Measurements from ENCODE around the gene PRKN. TPM values are rescaled to one million over a fixed set of nuclear protein-coding genes. Genes with fewer than 3 reads are reported as not detected.

The PRKN gene
- polyA plus RNA-seq, 1 donor from 2014 or later = 1.2 TPM

DNA sequence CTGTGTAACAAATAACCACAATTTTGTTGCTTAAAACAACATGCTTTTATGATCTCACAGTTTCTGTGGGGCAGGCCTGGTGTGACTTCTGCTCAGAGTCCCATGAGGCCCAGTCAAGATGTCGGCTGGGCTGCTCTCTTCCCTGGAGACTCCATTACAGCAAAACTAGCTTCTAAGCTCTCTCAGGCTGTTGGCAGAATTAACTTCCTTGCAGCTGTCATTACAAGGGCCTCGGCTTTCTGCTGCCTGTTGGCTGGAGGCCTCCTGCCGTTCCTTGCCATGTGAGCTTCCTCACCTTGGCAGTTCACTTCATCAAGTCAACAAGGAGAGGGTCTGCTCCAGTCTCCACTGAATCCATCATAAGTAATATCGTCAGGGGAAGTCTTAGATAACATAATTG lies 659.2 kb downstream of the PRKN start:
- Histone ChIP-seq H3K36me3 (ENCODE audit: insufficient read depth, low read length) (no peaks in the 10 kb centered on the region), H3K9me3 (ENCODE audit: low read length) (no peaks in the 10 kb centered on the region), H3K9ac (ENCODE audit: low read length) (no peak overlapping the region), H3K4me3 (ENCODE audit: low read length) (no peak overlapping the region), H4K20me1 (ENCODE audit: insufficient read depth) (no peaks in the 10 kb centered on the region), H3K27me3 (ENCODE audit: insufficient read depth, low read depth, low read length) (no peaks in the 10 kb centered on the region), H3K79me2 (replicated peaks; ENCODE audit: insufficient read depth, low read length) (no peaks in the 10 kb centered on the region), H3K9me2 (ENCODE audit: insufficient read depth, low read length) (no peaks in the 10 kb centered on the region), H3K4me2 (ENCODE audit: low read length) (no peak overlapping the region), H3F3A (ENCODE audit: insufficient read depth, low read length, poor library complexity, severe bottlenecking) (no peaks in the 10 kb centered on the region), H2AFZ (ENCODE audit: low read depth, low read length) (no peak overlapping the region), H3K27ac (ENCODE audit: low read length) (no peak overlapping the region)
- TF ChIP-seq EP300 (conservative IDR thresholded peaks at IDR 0.05; ENCODE audit: poor library complexity, severe bottlenecking) = peak; percentile 31
- TF ChIP-seq, protein P1, sequence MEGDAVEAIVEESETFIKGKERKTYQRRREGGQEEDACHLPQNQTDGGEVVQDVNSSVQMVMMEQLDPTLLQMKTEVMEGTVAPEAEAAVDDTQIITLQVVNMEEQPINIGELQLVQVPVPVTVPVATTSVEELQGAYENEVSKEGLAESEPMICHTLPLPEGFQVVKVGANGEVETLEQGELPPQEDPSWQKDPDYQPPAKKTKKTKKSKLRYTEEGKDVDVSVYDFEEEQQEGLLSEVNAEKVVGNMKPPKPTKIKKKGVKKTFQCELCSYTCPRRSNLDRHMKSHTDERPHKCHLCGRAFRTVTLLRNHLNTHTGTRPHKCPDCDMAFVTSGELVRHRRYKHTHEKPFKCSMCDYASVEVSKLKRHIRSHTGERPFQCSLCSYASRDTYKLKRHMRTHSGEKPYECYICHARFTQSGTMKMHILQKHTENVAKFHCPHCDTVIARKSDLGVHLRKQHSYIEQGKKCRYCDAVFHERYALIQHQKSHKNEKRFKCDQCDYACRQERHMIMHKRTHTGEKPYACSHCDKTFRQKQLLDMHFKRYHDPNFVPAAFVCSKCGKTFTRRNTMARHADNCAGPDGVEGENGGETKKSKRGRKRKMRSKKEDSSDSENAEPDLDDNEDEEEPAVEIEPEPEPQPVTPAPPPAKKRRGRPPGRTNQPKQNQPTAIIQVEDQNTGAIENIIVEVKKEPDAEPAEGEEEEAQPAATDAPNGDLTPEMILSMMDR (IDR thresholded peaks at IDR 0.05; ENCODE audit: poor library complexity, severe bottlenecking) = no peak

- H2AFZ ChIP-seq (ENCODE audit: low read depth, low read length) = no peak overlapping the region
These were observed 663.9 kb downstream of the PRKN start for GRCh38 chr6:162063666-162064065.

More at GRCh38 chr6:162063666-162064065, 663.9 kb downstream of the PRKN start:
- no peaks in the 10 kb centered on the region for H3K36me3 ChIP-seq (ENCODE audit: insufficient read depth, low read length)
- H3K9ac ChIP-seq (ENCODE audit: low read length) = no peak overlapping the region
- TF ChIP-seq REST (IDR thresholded peaks at IDR 0.05; ENCODE audit: borderline replicate concordance) = no peak
- TF ChIP-seq TAF1 (IDR thresholded peaks at IDR 0.05; ENCODE audit: low read depth) = no peak
- TF ChIP-seq SMC3 (conservative IDR thresholded peaks at IDR 0.05; ENCODE audit: poor library complexity) = no peak
- TF ChIP-seq, protein P1 (IDR thresholded peaks at IDR 0.05; ENCODE audit: poor library complexity, severe bottlenecking) = no peak
- no peak for TF ChIP-seq POLR2AphosphoS5 (IDR thresholded peaks at IDR 0.05)
- no peak for TF ChIP-seq EP300 (conservative IDR thresholded peaks at IDR 0.05; ENCODE audit: poor library complexity, severe bottlenecking)
- no peak for TF ChIP-seq MXI1 (conservative IDR thresholded peaks at IDR 0.05; ENCODE audit: poor library complexity, severe bottlenecking)
- TF ChIP-seq RAD21 (conservative IDR thresholded peaks at IDR 0.05) = no peak
- no peak for TF ChIP-seq EZH2 (IDR thresholded peaks at IDR 0.05; ENCODE audit: borderline replicate concordance, insufficient read depth, low read length, poor library complexity, severe bottlenecking)
- H3K9me3 ChIP-seq (ENCODE audit: low read length) = no peaks in the 10 kb centered on the region
- H3F3A ChIP-seq (ENCODE audit: insufficient read depth, low read length, poor library complexity, severe bottlenecking) = no peaks in the 10 kb centered on the region
- H3K27ac ChIP-seq (ENCODE audit: low read length) = no peak overlapping the region
- H3K9me2 ChIP-seq (ENCODE audit: insufficient read depth, low read length) = no peaks in the 10 kb centered on the region
- no peaks in the 10 kb centered on the region for H4K20me1 ChIP-seq (ENCODE audit: insufficient read depth)
- H3K4me3 ChIP-seq (ENCODE audit: low read length) = no peak overlapping the region
- H3K4me2 ChIP-seq (ENCODE audit: low read length) = no peak overlapping the region
- no peaks in the 10 kb centered on the region for H3K79me2 ChIP-seq (replicated peaks; ENCODE audit: insufficient read depth, low read length)
- H3K27me3 ChIP-seq (ENCODE audit: insufficient read depth, low read depth, low read length) = no peaks in the 10 kb centered on the region

Data from neural cell (in vitro differentiated cells).